Lung microvascular endothelial cell (primary cell): ENCODE results near the gene FOXP4. TPM values are rescaled to one million over a fixed set of nuclear protein-coding genes. Genes with fewer than 3 reads are reported as not detected.
A peak's percentile ranks its signal among the peaks of the same experiment; 100 is the strongest.
"Not testable (repeated sequence)": the region's sequence is repeated elsewhere in the genome, so short reads cannot be mapped to it uniquely, and the experiment has no call there.

ENCODE experiments used
- DNase-seq, 2 donors: peaks; one replicate each; pipeline versions ENCODE4 v3.0.0 to v3.0.0-alpha.2; 2010; ENCODE audit warnings: low read depth in 2 of 2
- total RNA-seq: library from RNA; depleted of rRNA; stranded (reverse); fragments of >200 nt; gene quantifications from 2 replicates; pipeline ENCODE4 v1.2.1, GENCODE V29; 2014

FOXP4 gene
- total RNA-seq, 1 donor from 2014 or later, result 4.6 TPM

DNA sequence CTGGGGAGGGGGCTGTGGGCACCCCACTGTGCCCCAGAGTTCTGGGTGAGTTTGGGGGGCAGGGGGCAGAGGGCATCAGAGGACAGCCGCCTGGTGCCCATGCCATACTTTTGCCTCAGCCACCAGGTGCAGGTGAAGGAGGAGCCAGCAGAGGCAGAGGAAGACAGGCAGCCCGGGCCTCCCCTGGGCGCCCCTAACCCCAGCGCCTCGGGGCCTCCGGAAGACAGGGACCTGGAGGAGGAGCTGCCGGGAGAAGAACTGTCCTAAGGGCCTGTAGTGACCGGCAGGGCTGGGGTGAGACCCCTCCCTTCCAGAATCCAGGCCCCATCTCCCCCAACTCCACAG is 52.5 kb downstream of the FOXP4 start:
- DNase-seq, result no peak

DNA sequence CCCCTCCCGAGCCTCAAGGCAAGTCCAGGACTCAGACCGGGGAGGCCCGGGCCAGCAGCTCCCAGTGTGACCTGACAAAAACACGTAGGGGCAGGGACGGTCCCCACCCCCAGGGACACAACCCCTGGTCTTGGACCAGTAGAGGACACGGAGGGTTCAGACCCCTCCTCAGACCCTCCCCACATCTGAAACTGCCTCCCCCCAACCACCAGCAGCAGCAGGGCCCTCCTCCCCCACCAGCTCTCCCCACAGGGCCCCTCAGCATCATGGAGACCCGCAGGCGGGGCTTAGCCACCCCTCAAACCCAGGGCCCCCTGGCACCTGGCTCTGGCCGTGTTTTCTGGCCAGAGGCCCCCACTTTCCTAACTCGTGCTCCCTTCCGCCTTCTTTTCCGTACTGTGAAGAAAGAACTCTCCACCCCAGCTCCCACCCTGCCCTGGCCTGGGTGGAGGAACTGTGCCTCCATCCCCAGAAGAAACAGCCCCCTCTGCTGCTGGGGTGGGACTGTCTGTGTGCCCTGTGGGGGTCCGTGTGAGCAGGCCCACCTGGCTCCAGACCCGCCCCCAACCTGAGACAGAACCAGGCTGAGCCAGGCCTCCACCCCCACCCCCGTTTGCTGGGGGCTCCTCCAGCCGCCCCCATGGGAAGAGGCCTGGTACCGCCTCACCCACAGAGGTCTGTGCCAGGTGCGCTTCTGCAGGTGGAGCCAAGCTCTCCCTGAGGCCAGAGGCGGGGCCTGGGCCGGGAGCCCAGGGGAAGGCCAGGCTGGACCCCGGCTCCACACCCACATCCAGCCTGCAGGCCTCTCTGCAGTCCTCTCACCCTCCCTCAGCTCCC is 53.1 kb downstream of the FOXP4 start:
- no peak for DNase-seq

DNA sequence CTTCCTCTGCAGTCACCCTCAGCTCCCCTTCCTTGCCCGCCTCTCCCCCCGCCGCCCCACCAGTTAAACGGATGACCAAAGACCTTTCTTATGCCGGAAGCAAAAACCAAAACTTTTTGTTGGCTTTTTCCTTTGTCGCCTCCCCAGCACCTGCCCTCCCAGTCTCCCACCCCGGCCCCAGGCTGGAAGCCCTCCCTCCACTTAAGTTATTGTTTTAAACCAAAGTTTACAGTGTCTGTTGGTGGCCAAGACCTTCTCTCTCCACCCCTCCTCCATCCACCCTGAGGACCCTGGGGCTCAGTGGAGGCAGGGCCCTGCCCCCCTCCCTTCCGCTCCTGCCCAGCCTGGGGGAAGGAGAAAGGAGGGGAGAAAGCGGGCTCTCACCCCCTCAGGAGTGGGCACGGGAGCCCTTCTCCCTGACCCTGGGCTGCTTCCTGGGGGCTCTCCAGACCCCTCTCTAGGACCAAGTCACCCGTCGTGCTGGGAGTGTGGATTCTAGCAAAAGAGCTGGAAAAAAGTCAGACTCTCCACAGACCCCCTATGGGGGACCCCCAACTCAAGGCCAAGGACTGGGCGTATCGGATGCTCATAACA is 53.8 kb downstream of the FOXP4 start:
- DNase-seq, result no peak

- no peak for DNase-seq
Observed at GRCh38 chr6:41600499-41601247, 54.5 kb downstream of the FOXP4 start.

DNA sequence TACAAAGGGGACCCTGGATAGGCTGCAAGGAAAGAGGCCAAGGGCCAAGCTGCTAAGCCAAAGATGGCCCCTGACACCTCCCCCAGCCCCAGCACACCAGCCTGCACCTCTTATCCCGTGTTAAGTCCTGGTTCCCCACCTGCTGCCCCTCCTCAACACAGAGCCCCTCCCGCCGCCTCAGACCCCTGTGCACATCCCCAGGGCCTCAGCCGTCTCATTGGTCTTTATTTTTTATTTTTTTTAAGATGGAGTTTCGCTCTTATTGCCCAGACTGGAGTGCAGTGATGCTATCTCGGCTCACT is 55.0 kb downstream of the FOXP4 start:
- DNase-seq, result no peak

- no peak for DNase-seq
Observed at GRCh38 chr6:41602422-41602743, 56.2 kb downstream of the FOXP4 start.

GRCh38 chr6:41602864-41603608 is 56.9 kb downstream of the FOXP4 start:
- peak; percentile 83 to 90 for DNase-seq

DNA sequence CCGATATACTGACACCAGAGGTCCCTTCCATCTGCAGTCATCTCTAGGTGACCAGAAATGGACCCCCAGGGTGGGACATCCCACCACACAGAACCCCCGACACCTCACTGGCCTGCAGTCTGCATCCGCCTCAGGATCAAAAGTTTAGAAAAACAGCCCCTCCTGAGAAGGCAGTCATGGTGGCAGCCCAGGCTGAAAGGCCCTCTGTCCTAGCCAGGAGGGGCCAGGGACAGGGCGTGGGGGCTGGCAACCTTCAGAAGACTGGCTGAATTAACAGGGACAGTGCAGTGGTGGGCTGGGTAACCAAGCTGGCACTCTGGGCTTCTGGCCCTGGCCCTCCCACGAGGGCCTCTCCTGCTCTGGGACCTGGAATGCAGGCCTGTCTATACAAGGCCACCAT is 57.8 kb downstream of the FOXP4 start:
- DNase-seq, result no peak

- no peak for DNase-seq
Observed at GRCh38 chr6:41605649-41606048, 59.5 kb downstream of the FOXP4 start.

- no peak for DNase-seq
Observed at GRCh38 chr6:41607036-41607435, 60.9 kb downstream of the FOXP4 start.

GRCh38 chr6:41607736-41608135 is 61.6 kb downstream of the FOXP4 start:
- no peak for DNase-seq

- no peak for DNase-seq
Observed at GRCh38 chr6:41608443-41609151, 62.4 kb downstream of the FOXP4 start.

DNA sequence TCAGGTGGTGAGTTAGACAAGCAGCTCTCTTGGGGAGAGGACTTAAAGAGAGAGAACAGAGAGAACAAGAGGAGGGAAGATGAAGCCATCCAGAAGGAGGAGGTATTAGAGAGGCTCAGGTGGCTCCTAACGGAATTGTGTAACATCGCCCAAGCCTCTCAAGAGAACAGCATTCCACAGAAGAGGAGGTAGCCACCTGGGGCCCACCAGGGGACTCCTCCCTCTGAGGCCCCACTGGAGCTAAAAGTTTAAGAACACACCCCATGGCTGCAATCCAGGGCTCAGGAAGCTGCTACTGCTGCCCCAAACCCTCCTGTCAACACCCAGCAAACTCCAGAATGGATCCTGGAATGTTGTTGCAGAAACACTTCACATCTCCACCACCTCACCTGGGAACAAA is 68.5 kb downstream of the FOXP4 start:
- DNase-seq, result no peak

DNA sequence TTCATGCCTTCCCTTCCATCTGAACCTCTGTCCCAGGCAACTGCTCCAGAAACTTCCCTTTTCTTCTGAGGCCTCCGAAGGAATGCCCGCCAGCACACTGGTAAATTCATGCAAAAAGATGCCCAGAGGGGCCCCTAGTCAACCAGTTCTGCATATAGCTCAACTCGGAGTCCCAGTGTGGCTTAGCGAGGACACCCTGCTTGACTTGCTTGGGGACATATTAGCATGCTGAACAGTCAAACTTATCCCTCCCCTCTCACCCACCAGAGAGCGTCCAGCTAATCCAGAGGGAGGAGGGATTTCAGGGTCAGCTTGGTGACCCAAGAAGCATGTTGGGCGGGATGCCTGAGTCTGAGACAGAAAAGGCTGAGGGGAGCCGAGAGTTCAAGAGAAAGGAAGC is 69.1 kb downstream of the FOXP4 start:
- DNase-seq, result no peak

DNA sequence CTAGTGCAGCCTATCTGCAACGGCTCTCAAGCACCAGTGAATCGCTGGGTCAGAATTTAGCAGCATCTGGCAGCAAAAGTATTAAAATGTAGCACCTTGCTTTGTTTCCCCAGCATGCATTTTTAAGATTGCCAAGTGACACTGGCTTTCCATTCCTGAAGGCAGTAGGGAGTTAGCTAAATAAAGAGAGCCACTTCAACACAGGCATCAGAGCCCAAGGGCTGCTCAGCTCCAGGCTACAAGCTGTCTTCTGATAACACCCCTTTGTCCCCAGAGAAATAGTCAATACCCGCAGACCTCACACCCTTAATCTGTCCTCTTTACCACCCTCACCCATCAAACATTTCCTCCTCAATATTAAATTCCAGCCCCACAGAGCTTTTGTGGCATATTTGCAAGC is 72.4 kb downstream of the FOXP4 start:
- no peak for DNase-seq

- not testable (repeated sequence) for DNase-seq
Observed at GRCh38 chr6:41619193-41619592, 73.0 kb downstream of the FOXP4 start.

DNA sequence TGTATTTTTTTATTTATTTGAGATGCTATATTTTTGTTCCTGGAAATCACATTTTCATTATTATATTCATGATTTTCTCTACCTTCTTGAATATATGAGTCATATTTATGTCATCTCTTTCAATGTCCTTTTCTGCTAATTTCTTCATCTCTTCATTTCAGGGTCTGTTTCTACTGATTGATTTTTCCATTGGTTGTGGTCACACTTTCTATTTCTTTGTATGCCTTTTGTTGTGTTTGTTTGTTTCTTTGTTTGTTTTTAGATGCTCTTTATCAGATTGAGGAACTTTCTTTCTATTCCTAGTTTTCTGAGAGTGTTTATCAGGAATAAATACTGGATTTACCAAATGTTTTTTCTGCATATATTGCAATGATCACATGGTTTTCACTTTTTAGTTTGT is 75.2 kb downstream of the FOXP4 start:
- no peak for DNase-seq

- DNase-seq, result no peak
Observed at GRCh38 chr6:41621802-41622201, 75.6 kb downstream of the FOXP4 start.

DNA sequence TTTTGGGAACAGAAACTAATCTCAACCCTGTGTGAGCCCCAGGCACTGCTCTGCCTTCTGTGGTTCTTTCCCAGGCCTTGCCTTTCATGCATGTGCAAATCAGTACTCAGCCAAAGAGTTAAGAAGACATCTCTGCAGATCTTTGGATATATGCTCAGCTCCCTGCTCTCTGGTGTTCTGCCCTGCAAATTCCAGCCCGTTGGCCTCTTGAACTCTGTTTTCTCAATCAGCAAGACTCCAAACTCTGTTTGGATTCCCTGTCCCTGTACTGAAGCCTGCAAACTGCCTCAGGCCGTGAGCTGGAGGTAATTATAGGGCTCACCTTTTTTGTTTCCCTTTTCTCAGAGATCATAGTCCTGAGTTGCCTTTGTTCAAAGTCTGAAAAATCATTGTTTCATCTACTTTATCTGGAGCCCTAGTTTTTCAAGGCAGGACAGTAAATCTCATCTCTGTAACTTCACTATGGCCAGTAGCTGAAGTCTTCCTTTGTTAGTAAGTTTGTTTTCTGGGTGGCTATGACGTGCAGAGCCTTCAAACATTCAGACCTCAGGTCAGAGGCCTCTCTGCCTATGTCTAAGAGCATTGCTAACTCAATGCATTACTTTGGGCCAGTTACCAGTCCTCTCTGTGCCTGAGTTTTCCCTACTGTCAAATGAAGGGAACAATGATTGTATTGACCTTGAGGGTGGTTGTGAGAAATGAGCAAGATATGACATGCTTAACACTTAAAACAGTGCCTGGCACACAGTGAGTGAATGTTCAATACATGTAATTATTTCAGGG is 76.2 kb downstream of the FOXP4 start:
- no peak for DNase-seq

- DNase-seq, result no peak
Observed at GRCh38 chr6:41623330-41623729, 77.1 kb downstream of the FOXP4 start.
